Measurements from ENCODE around the gene CEP170B.

The CEP170B gene

GRCh38 chr14:104869669-104870367, 4.8 kb downstream of the CEP170B start:
- Histone ChIP-seq H3K9me3 (ENCODE audit: insufficient read depth, low read depth, low read length) (no peaks in the 10 kb centered on the region), H2AFZ (ENCODE audit: low read length) (no peak overlapping the region), H3K4me1 (ENCODE audit: insufficient read depth, low read length, poor library complexity, severe bottlenecking) (peaks cover 5% of the 10 kb centered on the region), H3K9ac (ENCODE audit: low read depth, low read length, poor library complexity, severe bottlenecking) (no peak overlapping the region), H3F3A (ENCODE audit: low read depth) (no peaks in the 10 kb centered on the region), H3K79me2 (ENCODE audit: insufficient read depth, low read length) (0 out of 2 replicates have a peak, but pooled peaks cover 4% of the 10 kb centered on the region), H4K20me1 (ENCODE audit: insufficient read depth, low read length, poor library complexity, severe bottlenecking) (no peaks in the 10 kb centered on the region), H3K4me3 (ENCODE audit: low read length, poor library complexity, severe bottlenecking) (no peak overlapping the region), H3K9me2 (replicated peaks; ENCODE audit: low read depth, low read length) (no peaks in the 10 kb centered on the region), H3K27me3 (ENCODE audit: insufficient read depth, low read length, poor library complexity, severe bottlenecking) (no peaks in the 10 kb centered on the region), H3K36me3 (ENCODE audit: insufficient read depth, low read length) (no peaks in the 10 kb centered on the region), H3K4me2 (ENCODE audit: low read depth, low read length, poor library complexity, severe bottlenecking) (no peak overlapping the region)
- TF ChIP-seq EZH2phosphoT487 (IDR thresholded peaks at IDR 0.05; ENCODE audit: borderline replicate concordance) (no peak), CTCF (conservative IDR thresholded peaks at IDR 0.05; ENCODE audit: low read length) (no peak)

GRCh38 chr14:104870368-104871144, 5.5 kb downstream of the CEP170B start:
- H3K9me2 ChIP-seq (replicated peaks; ENCODE audit: low read depth, low read length), result no peaks in the 10 kb centered on the region
- peaks cover 5% of the 10 kb centered on the region for H3K4me1 ChIP-seq (ENCODE audit: insufficient read depth, low read length, poor library complexity, severe bottlenecking)
- H3K4me3 ChIP-seq (ENCODE audit: low read length, poor library complexity, severe bottlenecking), result no peak overlapping the region
- no peak overlapping the region for H3K9ac ChIP-seq (ENCODE audit: low read depth, low read length, poor library complexity, severe bottlenecking)
- no peak overlapping the region for H3K4me2 ChIP-seq (ENCODE audit: low read depth, low read length, poor library complexity, severe bottlenecking)
- TF ChIP-seq EZH2phosphoT487 (IDR thresholded peaks at IDR 0.05; ENCODE audit: borderline replicate concordance) (no peak), CTCF (conservative IDR thresholded peaks at IDR 0.05; ENCODE audit: low read length) (peak; percentile 56)
- no peak overlapping the region for H2AFZ ChIP-seq (ENCODE audit: low read length)
- H3K9me3 ChIP-seq (ENCODE audit: insufficient read depth, low read depth, low read length), result no peaks in the 10 kb centered on the region
- no peaks in the 10 kb centered on the region for H3K36me3 ChIP-seq (ENCODE audit: insufficient read depth, low read length)
- H3F3A ChIP-seq (ENCODE audit: low read depth), result no peaks in the 10 kb centered on the region
- H3K79me2 ChIP-seq (ENCODE audit: insufficient read depth, low read length), result 0 out of 2 replicates have a peak, but pooled peaks cover 4% of the 10 kb centered on the region
- no peaks in the 10 kb centered on the region for H4K20me1 ChIP-seq (ENCODE audit: insufficient read depth, low read length, poor library complexity, severe bottlenecking)
- H3K27me3 ChIP-seq (ENCODE audit: insufficient read depth, low read length, poor library complexity, severe bottlenecking), result no peaks in the 10 kb centered on the region

GRCh38 chr14:104871145-104871655, 6.1 kb downstream of the CEP170B start:
- H4K20me1 ChIP-seq (ENCODE audit: insufficient read depth, low read length, poor library complexity, severe bottlenecking), result no peaks in the 10 kb centered on the region
- no peak overlapping the region for H3K4me3 ChIP-seq (ENCODE audit: low read length, poor library complexity, severe bottlenecking)
- H3K9me3 ChIP-seq (ENCODE audit: insufficient read depth, low read depth, low read length), result no peaks in the 10 kb centered on the region
- TF ChIP-seq EZH2phosphoT487 (IDR thresholded peaks at IDR 0.05; ENCODE audit: borderline replicate concordance) (no peak), CTCF (conservative IDR thresholded peaks at IDR 0.05; ENCODE audit: low read length) (no peak)
- H2AFZ ChIP-seq (ENCODE audit: low read length), result no peak overlapping the region
- H3K4me1 ChIP-seq (ENCODE audit: insufficient read depth, low read length, poor library complexity, severe bottlenecking), result peaks cover under 1% of the 10 kb centered on the region
- H3K27me3 ChIP-seq (ENCODE audit: insufficient read depth, low read length, poor library complexity, severe bottlenecking), result no peaks in the 10 kb centered on the region
- H3K9ac ChIP-seq (ENCODE audit: low read depth, low read length, poor library complexity, severe bottlenecking), result no peak overlapping the region
- no peaks in the 10 kb centered on the region for H3K9me2 ChIP-seq (replicated peaks; ENCODE audit: low read depth, low read length)
- H3K79me2 ChIP-seq (ENCODE audit: insufficient read depth, low read length), result 0 out of 2 replicates have a peak, but pooled peaks cover under 1% of the 10 kb centered on the region
- H3K36me3 ChIP-seq (ENCODE audit: insufficient read depth, low read length), result no peaks in the 10 kb centered on the region
- H3K4me2 ChIP-seq (ENCODE audit: low read depth, low read length, poor library complexity, severe bottlenecking), result no peak overlapping the region
- H3F3A ChIP-seq (ENCODE audit: low read depth), result no peaks in the 10 kb centered on the region

Data from Loucy (cell line).